ENCODE measurements around the gene WDR38. TPM values are rescaled to one million over a fixed set of nuclear protein-coding genes. Genes with fewer than 3 reads are reported as not detected.

Gene WDR38
- total and polyA plus RNA-seq, 9 of the 15 experiments (the other 6 are each of a cell fraction or from before 2014, with no cell fraction given), result not detected

DNA sequence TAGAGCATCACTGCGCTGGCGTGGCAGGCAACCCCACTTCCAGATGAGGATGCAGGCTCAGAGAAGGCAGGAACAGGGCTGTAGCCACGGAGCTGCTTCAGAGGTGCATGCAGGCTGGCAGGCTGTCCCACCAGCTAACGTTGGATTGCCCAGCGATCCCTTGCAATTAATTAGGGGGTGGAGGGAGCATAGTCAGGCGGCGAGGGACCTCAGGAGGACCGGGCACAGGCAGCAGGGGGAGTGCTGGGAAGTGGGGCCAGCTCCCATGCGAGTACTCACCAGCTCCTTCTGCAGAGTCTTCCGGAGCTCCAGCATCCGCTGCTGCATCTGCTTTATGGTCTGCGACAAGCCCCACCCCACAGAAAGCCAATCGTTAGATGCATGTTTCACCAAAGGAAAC lies 29.0 kb downstream of the WDR38 start (continued):
- TF ChIP-seq ZSCAN29 (IDR thresholded peaks at IDR 0.05) (no peak), BCL6 (CRISPR knock-in tag; IDR thresholded peaks at IDR 0.05) (no peak), SMARCA4 (IDR thresholded peaks at IDR 0.05) (no peak), NFATC3 (IDR thresholded peaks at IDR 0.05) (no peak), SETDB1 (IDR thresholded peaks at IDR 0.05; ENCODE audit: low read length) (no peak), RB1 (IDR thresholded peaks at IDR 0.05; ENCODE audit: low read depth) (no peak)
- TF ChIP-seq, protein P1, sequence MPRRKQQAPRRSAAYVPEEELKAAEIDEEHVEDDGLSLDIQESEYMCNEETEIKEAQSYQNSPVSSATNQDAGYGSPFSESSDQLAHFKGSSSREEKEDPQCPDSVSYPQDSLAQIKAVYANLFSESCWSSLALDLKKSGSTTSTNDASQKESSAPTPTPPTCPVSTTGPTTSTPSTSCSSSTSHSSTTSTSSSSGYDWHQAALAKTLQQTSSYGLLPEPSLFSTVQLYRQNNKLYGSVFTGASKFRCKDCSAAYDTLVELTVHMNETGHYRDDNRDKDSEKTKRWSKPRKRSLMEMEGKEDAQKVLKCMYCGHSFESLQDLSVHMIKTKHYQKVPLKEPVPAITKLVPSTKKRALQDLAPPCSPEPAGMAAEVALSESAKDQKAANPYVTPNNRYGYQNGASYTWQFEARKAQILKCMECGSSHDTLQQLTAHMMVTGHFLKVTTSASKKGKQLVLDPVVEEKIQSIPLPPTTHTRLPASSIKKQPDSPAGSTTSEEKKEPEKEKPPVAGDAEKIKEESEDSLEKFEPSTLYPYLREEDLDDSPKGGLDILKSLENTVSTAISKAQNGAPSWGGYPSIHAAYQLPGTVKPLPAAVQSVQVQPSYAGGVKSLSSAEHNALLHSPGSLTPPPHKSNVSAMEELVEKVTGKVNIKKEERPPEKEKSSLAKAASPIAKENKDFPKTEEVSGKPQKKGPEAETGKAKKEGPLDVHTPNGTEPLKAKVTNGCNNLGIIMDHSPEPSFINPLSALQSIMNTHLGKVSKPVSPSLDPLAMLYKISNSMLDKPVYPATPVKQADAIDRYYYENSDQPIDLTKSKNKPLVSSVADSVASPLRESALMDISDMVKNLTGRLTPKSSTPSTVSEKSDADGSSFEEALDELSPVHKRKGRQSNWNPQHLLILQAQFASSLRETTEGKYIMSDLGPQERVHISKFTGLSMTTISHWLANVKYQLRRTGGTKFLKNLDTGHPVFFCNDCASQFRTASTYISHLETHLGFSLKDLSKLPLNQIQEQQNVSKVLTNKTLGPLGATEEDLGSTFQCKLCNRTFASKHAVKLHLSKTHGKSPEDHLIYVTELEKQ (CRISPR knock-in tag; IDR thresholded peaks at IDR 0.05), result no peak

DNA sequence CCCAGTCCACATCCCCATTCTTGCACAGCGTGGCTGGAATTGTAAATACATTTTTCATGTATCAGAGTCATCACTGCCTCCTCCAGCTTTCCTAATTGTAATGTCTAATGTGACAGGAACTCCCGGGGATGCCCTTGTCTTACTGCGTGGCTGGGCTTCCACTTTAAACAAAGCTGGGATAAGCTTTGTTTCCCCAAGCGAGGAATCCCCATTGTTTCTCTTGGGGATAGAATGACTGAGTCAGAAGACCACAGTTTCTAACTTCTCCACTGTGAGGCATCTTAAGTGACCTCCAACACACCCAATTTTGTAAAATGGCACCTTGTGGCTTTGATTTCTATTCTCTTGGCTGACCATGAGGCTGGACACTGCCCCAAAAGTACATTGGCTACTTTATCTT lies 31.1 kb downstream of the WDR38 start:
- Histone ChIP-seq H3K4me1 (replicated peaks in 1 of 2; ENCODE audit: control insufficient read depth in 2 of 2, insufficient read depth in 2 of 2, low read length in 2 of 2) (peaks cover 0 to 3% of the 10 kb centered on the region in 2 experiments; a peak in 1 of 5 replicates), H3K79me2 (ENCODE audit: control insufficient read depth, insufficient read depth, low read length) (no peaks in the 10 kb centered on the region), H4K20me1 (replicated peaks; ENCODE audit: control insufficient read depth, insufficient read depth, low read length) (no peaks in the 10 kb centered on the region), H3K27ac (ENCODE audit: extremely low read depth, low read depth, low read length) (no peak overlapping the region), H3K9me1 (ENCODE audit: control insufficient read depth, insufficient read depth, low read length) (peaks cover 4% of the 10 kb centered on the region), H2AFZ (ENCODE audit: low read depth, low read length) (no peak overlapping the region), H3K27me3 (ENCODE audit: control insufficient read depth in 2 of 2, insufficient read depth in 2 of 2, low read length in 2 of 2) (no peaks in the 10 kb centered on the region), H3K4me3 (no peak overlapping the region), H3K9me3 (replicated peaks; ENCODE audit: control insufficient read depth, insufficient read depth, low read depth, low read length) (no peaks in the 10 kb centered on the region), H3K4me2 (ENCODE audit: insufficient read depth, low read length) (no peak overlapping the region), H3K9ac (ENCODE audit: insufficient read depth in 1 of 2, low read depth in 2 of 2, low read length in 2 of 2) (no peak overlapping the region), H3K36me3 (ENCODE audit: control insufficient read depth, insufficient read depth, low read length) (peaks cover 67% of the 10 kb centered on the region)
- intact Hi-C loops (cut with micrococcal nuclease), result no loop called here
- in situ Hi-C loops (cut with MboI), result loop anchor here (10.0 kb wide), 1 partner anchor 1020 kb away; no protein-coding TSS in a partner anchor
- BruUV-seq (replicated peaks), result no TSS peak
- ATAC-seq (no peak), FAIRE-seq (peak; percentile 23), DNase-seq (ENCODE audit: extremely low read depth in 1 of 4, low spot score in 3 of 4) (no peak)
- POLR2A ChIA-PET, result no interaction called here
- CTCF ChIA-PET (ENCODE audit: low intra/inter-chr PET ratio), result no interaction called here
- 83% methylated on average over 4 of the region's 4 CpGs for WGBS (ENCODE audit: insufficient coverage, low coverage, missing lambda C conversion rate)
- TF ChIP-seq RUNX1 (IDR thresholded peaks at IDR 0.05; ENCODE audit: low read depth) (no peak), MEF2D (tag; conservative IDR thresholded peaks at IDR 0.05; ENCODE audit: low read depth) (no peak), MAFK (IDR thresholded peaks at IDR 0.05; ENCODE audit: low read length) (no peak), GATAD2A (IDR thresholded peaks at IDR 0.05) (no peak), ZNF445 (CRISPR knock-in tag; IDR thresholded peaks at IDR 0.05; ENCODE audit: low read depth) (no peak), ZNF124 (CRISPR knock-in tag; IDR thresholded peaks at IDR 0.05) (no peak), SMARCE1 (IDR thresholded peaks at IDR 0.05) (no peak)
- TF ChIP-seq, protein P2, sequence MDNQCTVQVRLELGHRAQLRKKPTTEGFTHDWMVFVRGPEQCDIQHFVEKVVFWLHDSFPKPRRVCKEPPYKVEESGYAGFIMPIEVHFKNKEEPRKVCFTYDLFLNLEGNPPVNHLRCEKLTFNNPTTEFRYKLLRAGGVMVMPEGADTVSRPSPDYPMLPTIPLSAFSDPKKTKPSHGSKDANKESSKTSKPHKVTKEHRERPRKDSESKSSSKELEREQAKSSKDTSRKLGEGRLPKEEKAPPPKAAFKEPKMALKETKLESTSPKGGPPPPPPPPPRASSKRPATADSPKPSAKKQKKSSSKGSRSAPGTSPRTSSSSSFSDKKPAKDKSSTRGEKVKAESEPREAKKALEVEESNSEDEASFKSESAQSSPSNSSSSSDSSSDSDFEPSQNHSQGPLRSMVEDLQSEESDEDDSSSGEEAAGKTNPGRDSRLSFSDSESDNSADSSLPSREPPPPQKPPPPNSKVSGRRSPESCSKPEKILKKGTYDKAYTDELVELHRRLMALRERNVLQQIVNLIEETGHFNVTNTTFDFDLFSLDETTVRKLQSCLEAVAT (IDR thresholded peaks at IDR 0.05), result no peak
- TF ChIP-seq, protein P3, sequence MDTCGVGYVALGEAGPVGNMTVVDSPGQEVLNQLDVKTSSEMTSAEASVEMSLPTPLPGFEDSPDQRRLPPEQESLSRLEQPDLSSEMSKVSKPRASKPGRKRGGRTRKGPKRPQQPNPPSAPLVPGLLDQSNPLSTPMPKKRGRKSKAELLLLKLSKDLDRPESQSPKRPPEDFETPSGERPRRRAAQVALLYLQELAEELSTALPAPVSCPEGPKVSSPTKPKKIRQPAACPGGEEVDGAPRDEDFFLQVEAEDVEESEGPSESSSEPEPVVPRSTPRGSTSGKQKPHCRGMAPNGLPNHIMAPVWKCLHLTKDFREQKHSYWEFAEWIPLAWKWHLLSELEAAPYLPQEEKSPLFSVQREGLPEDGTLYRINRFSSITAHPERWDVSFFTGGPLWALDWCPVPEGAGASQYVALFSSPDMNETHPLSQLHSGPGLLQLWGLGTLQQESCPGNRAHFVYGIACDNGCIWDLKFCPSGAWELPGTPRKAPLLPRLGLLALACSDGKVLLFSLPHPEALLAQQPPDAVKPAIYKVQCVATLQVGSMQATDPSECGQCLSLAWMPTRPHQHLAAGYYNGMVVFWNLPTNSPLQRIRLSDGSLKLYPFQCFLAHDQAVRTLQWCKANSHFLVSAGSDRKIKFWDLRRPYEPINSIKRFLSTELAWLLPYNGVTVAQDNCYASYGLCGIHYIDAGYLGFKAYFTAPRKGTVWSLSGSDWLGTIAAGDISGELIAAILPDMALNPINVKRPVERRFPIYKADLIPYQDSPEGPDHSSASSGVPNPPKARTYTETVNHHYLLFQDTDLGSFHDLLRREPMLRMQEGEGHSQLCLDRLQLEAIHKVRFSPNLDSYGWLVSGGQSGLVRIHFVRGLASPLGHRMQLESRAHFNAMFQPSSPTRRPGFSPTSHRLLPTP (IDR thresholded peaks at IDR 0.05; ENCODE audit: borderline replicate concordance, extremely low read depth, insufficient read length), result no peak

Data from K562 (cell line).